ENCODE results near the gene ULK4.
"Not testable (repeated sequence)": the region's sequence is repeated elsewhere in the genome, so short reads cannot be mapped to it uniquely, and the experiment has no call there.

The ULK4 gene

GRCh38 chr3:41477399-41478014 lies 484.4 kb downstream of the ULK4 start:
- no peak for DNase-seq

GRCh38 chr3:41469083-41469482 lies 492.8 kb downstream of the ULK4 start:
- DNase-seq: no peak

- no peak for DNase-seq
Observed at GRCh38 chr3:41467481-41467880, 494.4 kb downstream of the ULK4 start.

- no peak for DNase-seq
Observed at GRCh38 chr3:41464858-41465257, 497.0 kb downstream of the ULK4 start.

GRCh38 chr3:41464401-41464800 lies 497.5 kb downstream of the ULK4 start:
- no peak for DNase-seq

GRCh38 chr3:41462103-41462691 lies 499.7 kb downstream of the ULK4 start:
- DNase-seq: no peak

- DNase-seq: no peak
Observed at GRCh38 chr3:41460736-41461135, 501.2 kb downstream of the ULK4 start.

GRCh38 chr3:41457176-41457575 lies 504.7 kb downstream of the ULK4 start:
- no peak for DNase-seq

- no peak for DNase-seq
Observed at GRCh38 chr3:41456162-41456561, 505.7 kb downstream of the ULK4 start.

- DNase-seq: not testable (repeated sequence)
Observed at GRCh38 chr3:41453618-41454017, 508.3 kb downstream of the ULK4 start.

GRCh38 chr3:41450416-41451231 lies 511.3 kb downstream of the ULK4 start:
- no peak for DNase-seq

- no peak for DNase-seq
Observed at GRCh38 chr3:41448396-41448795, 513.5 kb downstream of the ULK4 start.

GRCh38 chr3:41447701-41448100 lies 514.2 kb downstream of the ULK4 start:
- DNase-seq: no peak

- not testable (repeated sequence) for DNase-seq
Observed at GRCh38 chr3:41446316-41446715, 515.6 kb downstream of the ULK4 start.

GRCh38 chr3:41441568-41441967 lies 520.3 kb downstream of the ULK4 start:
- no peak for DNase-seq

GRCh38 chr3:41441139-41441538 lies 520.8 kb downstream of the ULK4 start:
- no peak for DNase-seq

- DNase-seq: no peak
Observed at GRCh38 chr3:41436983-41437382, 524.9 kb downstream of the ULK4 start.

GRCh38 chr3:41434781-41435180 lies 527.1 kb downstream of the ULK4 start:
- no peak for DNase-seq

- DNase-seq: no peak
Observed at GRCh38 chr3:41431386-41431785, 530.5 kb downstream of the ULK4 start.

GRCh38 chr3:41430886-41431285 lies 531.0 kb downstream of the ULK4 start:
- no peak for DNase-seq

- no peak for DNase-seq
Observed at GRCh38 chr3:41430391-41430790, 531.5 kb downstream of the ULK4 start.

- no peak for DNase-seq
Observed at GRCh38 chr3:41426485-41426884, 535.4 kb downstream of the ULK4 start.

GRCh38 chr3:41424543-41425300 lies 537.2 kb downstream of the ULK4 start:
- no peak for DNase-seq

Measured in AML-193 (cell line).